GM21723 (cell line): Measurements from ENCODE around the gene SLC8A2.

Experiments used
- ATAC-seq: cut with Tn5 transposase; IDR thresholded peaks from one replicate; pipeline ENCODE4 v1.9.1; 2021; ENCODE audit warnings: mild to moderate bottlenecking, moderate library complexity; ENCODE audit not compliant: unreplicated experiment

Gene SLC8A2

GRCh38 chr19:47461876-47462275 is 9.8 kb downstream of the SLC8A2 start:
- no peak for ATAC-seq

GRCh38 chr19:47459477-47459876 is 12.2 kb downstream of the SLC8A2 start:
- ATAC-seq = no peak

GRCh38 chr19:47458672-47459071 is 13.0 kb downstream of the SLC8A2 start:
- ATAC-seq = no peak

- ATAC-seq = no peak
Observed at GRCh38 chr19:47456721-47457474, 14.8 kb downstream of the SLC8A2 start.

- no peak for ATAC-seq
Observed at GRCh38 chr19:47450478-47450877, 21.2 kb downstream of the SLC8A2 start.

GRCh38 chr19:47448360-47448727 is 23.3 kb downstream of the SLC8A2 start:
- no peak for ATAC-seq

- no peak for ATAC-seq
Observed at GRCh38 chr19:47447470-47448359, 24.0 kb downstream of the SLC8A2 start.

- ATAC-seq = no peak
Observed at GRCh38 chr19:47446534-47447469, 24.9 kb downstream of the SLC8A2 start.

GRCh38 chr19:47445937-47446402 is 25.7 kb downstream of the SLC8A2 start:
- ATAC-seq = no peak

- ATAC-seq = no peak
Observed at GRCh38 chr19:47445527-47445926, 26.2 kb downstream of the SLC8A2 start.

- ATAC-seq = no peak
Observed at GRCh38 chr19:47444388-47444821, 27.3 kb downstream of the SLC8A2 start.

GRCh38 chr19:47443331-47443730 is 28.4 kb downstream of the SLC8A2 start:
- ATAC-seq = no peak

GRCh38 chr19:47438793-47439220 is 32.9 kb downstream of the SLC8A2 start:
- ATAC-seq = no peak

- no peak for ATAC-seq
Observed at GRCh38 chr19:47437500-47437899, 34.2 kb downstream of the SLC8A2 start.

- no peak for ATAC-seq
Observed at GRCh38 chr19:47436712-47437401, 34.8 kb downstream of the SLC8A2 start.

GRCh38 chr19:47435883-47436417 is 35.7 kb downstream of the SLC8A2 start:
- no peak for ATAC-seq

- no peak for ATAC-seq
Observed at GRCh38 chr19:47435196-47435595, 36.5 kb downstream of the SLC8A2 start.

- no peak for ATAC-seq
Observed at GRCh38 chr19:47434088-47434487, 37.6 kb downstream of the SLC8A2 start.

- no peak for ATAC-seq
Observed at GRCh38 chr19:47433121-47433520, 38.6 kb downstream of the SLC8A2 start.

- no peak for ATAC-seq
Observed at GRCh38 chr19:47432499-47432898, 39.2 kb downstream of the SLC8A2 start.
